Activated naive CD4-positive, alpha-beta T cell treated with anti-CD3 and anti-CD28 coated beads, Interleukin-2, amount 50 U/mL, for 24 hours (primary cell): Measurements from ENCODE around the gene KRTAP6-2.

Experiments
- H3K27ac Mint-ChIP-seq: one replicate; pipeline ENCODE4 v1.8.0; 2021; ENCODE audit warnings: mild to moderate bottlenecking, mixed read lengths
- H3K27me3 Mint-ChIP-seq: one replicate; pipeline ENCODE4 v1.8.0; 2021; ENCODE audit warnings: mixed read lengths
- H3K36me3 Mint-ChIP-seq: one replicate; pipeline ENCODE4 v1.8.0; 2021; ENCODE audit warnings: mixed read lengths
- H3K4me1 Mint-ChIP-seq: one replicate; pipeline ENCODE4 v1.8.0; 2021; ENCODE audit warnings: mixed read lengths
- H3K4me3 Mint-ChIP-seq: one replicate; pipeline ENCODE4 v1.8.0; 2021; ENCODE audit warnings: mild to moderate bottlenecking, mixed read lengths
- H3K9me3 Mint-ChIP-seq: one replicate; pipeline ENCODE4 v1.8.0; 2021; ENCODE audit warnings: mixed read lengths

The KRTAP6-2 gene, protein sequence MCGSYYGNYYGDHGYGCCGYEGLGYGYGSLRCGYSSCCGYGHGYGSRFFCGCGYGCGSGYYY

DNA sequence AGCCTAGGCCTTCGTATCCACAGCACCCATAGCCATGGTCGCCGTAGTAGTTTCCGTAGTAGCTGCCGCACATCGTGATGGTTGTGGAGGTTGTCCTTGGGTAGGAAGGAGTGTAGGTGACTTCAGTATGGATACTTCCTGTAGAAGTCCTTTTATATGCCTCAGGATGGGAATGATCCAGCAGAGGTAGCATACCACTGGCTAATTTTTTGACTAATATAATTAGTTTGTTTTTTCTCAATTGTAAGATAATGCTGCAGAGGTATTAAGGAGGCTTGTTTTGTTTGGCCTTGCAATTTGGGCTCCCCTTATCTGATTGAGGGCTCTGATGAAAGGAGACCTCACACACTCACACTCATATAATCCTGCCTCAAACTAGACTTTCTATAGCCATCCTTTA, at the start of gene KRTAP6-2:
Gene KRTAP6-2 (minus strand): TSS at position 101 of the 400 bp plus-strand sequence. CDS start 28 bp downstream, at position 73.
- Mint-ChIP-seq H3K4me1 (no peaks in the 10 kb centered on the region), H3K27me3 (no peaks in the 10 kb centered on the region), H3K27ac (no peak within 1 kb of the TSS), H3K4me3 (no peak within 1 kb of the TSS), H3K36me3 (no peaks in the 10 kb centered on the region), H3K9me3 (peaks cover 6% of the 10 kb centered on the region)

DNA sequence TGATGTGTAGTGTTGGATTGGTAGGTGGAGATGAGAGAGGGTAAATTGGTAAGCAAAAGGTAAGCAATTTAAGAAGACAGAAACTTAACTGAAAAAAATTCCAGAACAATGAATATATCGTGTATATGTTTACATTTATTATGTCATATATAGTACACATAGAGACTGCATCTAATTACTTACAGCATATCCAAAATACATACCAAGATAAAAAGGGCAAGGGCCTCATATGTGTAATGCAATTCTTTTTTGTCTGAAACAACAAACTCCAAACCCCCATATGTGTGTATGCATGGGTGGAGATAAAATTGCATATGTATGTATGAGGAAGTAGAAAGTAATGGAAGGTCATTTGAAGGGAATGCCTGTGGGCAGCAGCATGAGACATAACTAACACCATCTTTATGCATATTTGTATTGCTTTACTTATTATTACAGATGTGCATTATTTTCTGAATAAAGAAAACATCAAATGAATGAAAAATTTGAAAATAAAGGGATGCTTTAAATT, 48.3 kb upstream of the KRTAP6-2 start:
- H3K36me3 Mint-ChIP-seq, result no peaks in the 10 kb centered on the region
- no peak overlapping the region for H3K4me3 Mint-ChIP-seq
- H3K27ac Mint-ChIP-seq, result no peak overlapping the region
- H3K9me3 Mint-ChIP-seq, result no peaks in the 10 kb centered on the region
- peaks cover 3% of the 10 kb centered on the region for H3K27me3 Mint-ChIP-seq
- no peaks in the 10 kb centered on the region for H3K4me1 Mint-ChIP-seq

DNA sequence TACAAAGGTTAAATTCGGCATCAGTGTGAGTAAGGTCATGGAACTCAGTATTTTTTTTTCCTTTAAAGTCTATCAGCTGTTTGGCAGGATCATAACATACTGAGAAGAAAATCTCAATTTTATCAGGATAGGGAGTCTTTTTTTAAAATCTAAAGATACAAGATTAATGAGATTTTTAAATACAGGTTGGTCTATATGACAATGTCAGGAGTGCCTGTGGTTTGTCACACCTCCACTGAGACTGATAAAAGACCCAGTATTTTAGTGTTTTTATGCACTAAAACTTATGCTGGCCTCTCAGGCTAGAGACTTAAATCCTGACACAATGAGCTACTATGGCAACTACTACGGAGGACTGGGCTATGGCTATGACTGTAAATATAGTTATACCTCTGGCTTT, 43.9 kb upstream of the KRTAP6-2 start, which contains the start of gene KRTAP20-3:
Gene KRTAP20-3 (plus strand): TSS at position 301 of the 400 bp plus-strand sequence.
- Mint-ChIP-seq H3K4me3 (no peak within 1 kb of the TSS), H3K4me1 (no peaks in the 10 kb centered on the region), H3K36me3 (no peaks in the 10 kb centered on the region), H3K27me3 (peaks cover 6% of the 10 kb centered on the region), H3K27ac (no peak within 1 kb of the TSS), H3K9me3 (no peaks in the 10 kb centered on the region)

DNA sequence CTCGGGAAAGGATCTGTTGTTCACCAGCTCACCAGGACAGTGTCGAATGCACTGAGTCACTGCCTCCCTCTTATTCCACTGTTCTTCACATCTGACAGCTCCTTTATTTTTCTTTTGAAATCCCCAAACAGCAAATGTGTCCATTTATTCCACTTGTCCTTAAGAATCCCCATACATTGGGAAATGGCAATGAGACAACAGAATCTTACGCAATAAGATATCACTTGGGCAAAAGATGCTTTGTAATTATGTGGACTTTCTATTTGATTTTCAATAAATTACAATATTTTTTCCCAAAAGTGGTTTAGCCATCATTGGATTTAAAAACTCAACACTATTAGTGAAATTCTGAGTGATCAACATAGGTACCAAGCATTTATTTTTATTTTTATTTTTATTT, 40.0 kb upstream of the KRTAP6-2 start:
- H3K9me3 Mint-ChIP-seq, result no peaks in the 10 kb centered on the region

DNA sequence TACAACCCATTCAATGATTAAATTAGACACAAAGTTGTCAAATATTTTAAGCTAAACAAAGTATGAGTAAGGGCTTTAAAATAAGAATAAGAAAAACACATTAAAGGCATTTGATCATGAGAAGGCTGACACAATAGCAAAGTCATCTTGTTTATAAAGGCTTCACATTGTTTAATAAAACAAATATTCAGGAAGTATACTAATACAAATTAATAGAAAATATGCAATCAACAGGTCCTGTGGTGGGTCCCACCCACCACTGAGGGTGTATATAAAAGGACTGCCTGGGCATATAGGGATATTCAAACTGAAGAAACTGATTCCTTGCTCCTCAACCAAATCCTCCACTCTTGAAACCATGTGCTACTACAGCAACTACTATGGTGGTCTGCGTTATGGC, 36.2 kb upstream of the KRTAP6-2 start, which contains the start of gene KRTAP20-2:
Gene KRTAP20-2 (plus strand): TSS at position 301 of the 400 bp plus-strand sequence. CDS start 58 bp downstream, at position 359.
- Mint-ChIP-seq H3K4me1 (no peaks in the 10 kb centered on the region), H3K4me3 (no peak within 1 kb of the TSS), H3K27me3 (no peaks in the 10 kb centered on the region), H3K9me3 (no peaks in the 10 kb centered on the region), H3K27ac (no peak within 1 kb of the TSS), H3K36me3 (no peaks in the 10 kb centered on the region)

More for the DNA sequence above, 40.0 kb upstream of the KRTAP6-2 start:
- H3K4me3 Mint-ChIP-seq, result no peak overlapping the region
- H3K27me3 Mint-ChIP-seq, result peaks cover 3% of the 10 kb centered on the region
- no peaks in the 10 kb centered on the region for H3K4me1 Mint-ChIP-seq
- H3K36me3 Mint-ChIP-seq, result no peaks in the 10 kb centered on the region
- H3K27ac Mint-ChIP-seq, result no peak overlapping the region

DNA sequence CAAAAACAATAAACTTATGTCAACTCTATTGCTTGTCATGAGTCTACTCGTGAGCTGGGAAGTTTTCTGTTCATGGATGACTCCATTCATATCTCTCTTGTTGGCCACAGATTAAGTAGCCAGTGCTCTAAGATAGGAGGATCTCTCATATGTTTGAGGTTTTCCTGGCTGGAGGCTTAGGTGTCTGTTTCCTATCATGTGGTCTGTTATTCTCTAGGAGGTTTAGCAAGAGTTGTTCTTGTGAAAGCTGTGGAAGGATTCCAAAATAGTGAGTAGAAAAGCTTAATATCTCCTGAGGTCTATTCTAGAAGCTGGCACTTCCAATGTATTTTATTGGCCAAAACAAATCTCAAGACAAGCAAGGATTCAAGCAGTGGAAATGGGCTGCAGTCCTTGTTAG, 30.5 kb upstream of the KRTAP6-2 start:
- Mint-ChIP-seq H3K27me3 (no peaks in the 10 kb centered on the region), H3K9me3 (no peaks in the 10 kb centered on the region), H3K4me1 (no peaks in the 10 kb centered on the region), H3K27ac (no peak overlapping the region), H3K36me3 (no peaks in the 10 kb centered on the region), H3K4me3 (no peak overlapping the region)

DNA sequence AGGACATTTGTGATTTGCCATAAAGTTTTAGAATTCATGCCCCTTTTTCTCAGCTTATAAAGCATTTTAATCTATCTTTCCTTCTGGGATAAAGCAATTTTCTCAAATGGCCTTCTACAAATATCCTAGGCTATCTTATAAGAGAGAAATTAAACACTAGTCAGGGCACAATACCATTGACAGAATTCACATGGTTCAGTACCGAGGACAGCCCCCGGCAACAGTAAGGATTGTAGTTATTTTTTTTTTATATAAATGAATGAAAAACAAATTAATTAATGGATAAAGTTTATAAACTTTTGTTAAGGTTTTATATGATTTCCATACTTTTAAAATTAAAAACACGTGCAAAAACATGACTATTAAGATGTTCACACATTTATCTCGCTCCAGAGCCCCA, 29.4 kb upstream of the KRTAP6-2 start:
- H3K4me3 Mint-ChIP-seq, result no peak overlapping the region
- H3K36me3 Mint-ChIP-seq, result no peaks in the 10 kb centered on the region
- no peaks in the 10 kb centered on the region for H3K27me3 Mint-ChIP-seq
- no peak overlapping the region for H3K27ac Mint-ChIP-seq
- H3K9me3 Mint-ChIP-seq, result no peaks in the 10 kb centered on the region
- H3K4me1 Mint-ChIP-seq, result no peaks in the 10 kb centered on the region

DNA sequence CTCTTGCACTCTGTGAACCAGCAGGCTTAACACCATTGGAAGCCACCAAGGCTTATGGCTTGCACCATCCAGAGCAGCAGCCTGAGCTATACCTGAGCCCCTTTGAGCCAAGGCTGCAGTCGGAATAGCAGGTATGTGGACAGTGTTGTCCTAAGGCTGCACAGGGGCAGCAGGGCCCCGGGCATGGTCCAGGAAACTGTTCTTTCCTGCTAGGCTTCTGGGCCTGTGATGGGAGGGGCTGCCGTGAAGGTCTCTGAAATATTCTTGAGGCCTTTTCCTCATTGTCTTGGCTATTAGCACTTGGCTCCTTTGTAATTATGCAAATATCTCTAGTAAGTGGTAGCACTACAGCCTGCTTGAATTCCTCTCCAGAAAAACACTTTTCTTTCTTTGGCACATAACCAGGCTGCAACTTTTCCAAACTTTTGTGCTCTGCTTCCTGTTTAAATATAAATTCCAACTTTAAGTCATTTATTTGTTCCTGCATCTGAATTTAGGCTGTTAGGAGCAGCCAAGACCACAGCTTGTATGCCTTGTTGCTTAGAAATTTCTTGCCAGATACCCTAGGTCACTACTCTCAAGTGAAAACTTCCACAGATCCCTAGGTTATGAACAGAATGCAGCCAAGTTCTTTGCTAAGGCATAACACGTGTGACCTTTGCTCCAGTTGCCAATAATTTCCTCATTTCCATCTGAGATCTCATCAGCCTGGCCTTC, 26.9 kb upstream of the KRTAP6-2 start:
- Mint-ChIP-seq H3K4me3 (no peak overlapping the region), H3K36me3 (no peaks in the 10 kb centered on the region), H3K9me3 (no peaks in the 10 kb centered on the region), H3K27ac (no peak overlapping the region), H3K27me3 (no peaks in the 10 kb centered on the region), H3K4me1 (no peaks in the 10 kb centered on the region)

DNA sequence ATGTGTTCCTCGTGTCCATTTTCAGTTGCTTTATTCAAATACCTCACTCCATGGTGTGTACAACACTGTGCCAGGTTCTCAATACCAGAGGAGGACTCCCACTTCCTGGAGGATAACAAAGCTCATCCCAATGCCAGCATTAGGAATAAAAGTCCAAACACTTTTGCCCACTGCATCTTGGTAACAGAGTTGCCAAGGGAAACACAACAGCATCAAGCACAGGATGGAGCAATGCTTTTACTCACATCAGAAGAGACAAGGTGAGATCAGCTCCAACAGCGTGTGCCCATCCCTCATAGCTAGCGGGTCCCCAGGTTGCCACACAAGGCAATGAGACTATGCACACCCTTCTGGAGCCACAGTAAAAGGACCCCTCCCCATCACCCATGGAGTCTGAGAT, 24.7 kb upstream of the KRTAP6-2 start:
- Mint-ChIP-seq H3K9me3 (peaks cover 4% of the 10 kb centered on the region), H3K4me1 (no peaks in the 10 kb centered on the region), H3K27ac (no peak overlapping the region), H3K36me3 (no peaks in the 10 kb centered on the region), H3K4me3 (no peak overlapping the region), H3K27me3 (peaks cover 2% of the 10 kb centered on the region)

DNA sequence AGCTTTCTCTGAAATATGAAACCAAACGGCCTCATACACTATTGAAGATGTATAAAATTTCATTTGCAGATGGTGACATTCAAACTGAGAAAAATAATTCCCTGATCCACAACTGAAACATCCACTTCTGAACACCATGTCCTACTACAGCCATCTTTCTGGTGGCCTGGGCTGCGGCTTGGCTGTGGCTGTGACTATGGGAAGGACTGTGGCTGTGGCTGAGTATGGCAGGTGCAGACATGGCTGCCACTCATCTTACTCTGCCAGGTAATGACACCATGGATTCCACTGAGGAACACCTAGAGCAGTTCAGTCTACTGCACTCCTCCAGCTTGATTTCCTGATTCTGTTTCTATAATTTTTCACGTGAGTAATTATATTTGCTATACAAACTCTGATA, 21.8 kb upstream of the KRTAP6-2 start, which contains the start of gene KRTAP20-4:
Gene KRTAP20-4 (plus strand): TSS at position 106 of the 400 bp plus-strand sequence.
- Mint-ChIP-seq H3K4me1 (no peaks in the 10 kb centered on the region), H3K4me3 (no peak within 1 kb of the TSS), H3K27me3 (peaks cover 2% of the 10 kb centered on the region), H3K9me3 (peaks cover 9% of the 10 kb centered on the region), H3K36me3 (no peaks in the 10 kb centered on the region), H3K27ac (no peak within 1 kb of the TSS)

DNA sequence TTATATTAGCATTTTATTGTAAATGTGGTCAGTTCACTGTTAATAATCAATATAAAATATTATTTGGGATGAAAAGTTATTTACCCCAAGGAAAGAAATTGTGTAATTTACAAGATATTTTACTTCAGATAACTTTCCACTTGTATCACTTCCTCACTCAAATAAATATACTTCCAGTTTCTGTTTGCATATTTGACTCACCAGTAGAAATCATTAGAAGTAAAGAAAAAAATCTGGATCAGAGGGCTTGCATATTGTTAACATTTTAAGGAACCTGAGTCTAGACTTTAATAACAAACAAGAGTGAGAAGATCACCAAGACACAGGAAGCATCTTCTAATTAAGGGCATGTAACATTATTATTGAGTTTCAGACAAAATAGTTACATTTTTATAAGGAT, 21.4 kb upstream of the KRTAP6-2 start:
- Mint-ChIP-seq H3K27ac (no peak overlapping the region), H3K27me3 (peaks cover 2% of the 10 kb centered on the region), H3K9me3 (peaks cover 9% of the 10 kb centered on the region), H3K4me1 (no peaks in the 10 kb centered on the region), H3K4me3 (no peak overlapping the region), H3K36me3 (no peaks in the 10 kb centered on the region)

DNA sequence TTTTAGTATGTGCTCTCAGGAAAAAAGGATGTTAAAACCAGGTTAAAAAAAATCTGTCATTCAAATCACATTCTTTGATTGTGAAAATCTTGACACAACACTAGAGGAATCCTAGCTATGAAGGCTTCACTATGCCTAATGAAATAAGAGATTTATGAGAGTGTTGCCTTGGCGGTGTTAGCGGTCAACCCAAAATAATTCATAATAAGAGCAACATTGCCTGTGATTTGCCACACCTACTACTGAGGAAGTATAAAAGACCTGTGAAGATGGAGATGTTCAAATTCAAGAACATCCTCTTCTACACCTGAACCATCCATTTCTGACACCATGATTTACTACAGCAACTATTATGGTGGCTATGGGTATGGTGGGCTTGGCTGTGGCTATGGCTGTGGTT, 17.4 kb upstream of the KRTAP6-2 start, which contains the start of gene KRTAP20-1:
Gene KRTAP20-1 (plus strand): TSS at position 301 of the 400 bp plus-strand sequence. CDS start 30 bp downstream, at position 331.
- no peak within 1 kb of the TSS for H3K27ac Mint-ChIP-seq
- no peaks in the 10 kb centered on the region for H3K36me3 Mint-ChIP-seq
- H3K4me1 Mint-ChIP-seq, result no peaks in the 10 kb centered on the region
- peaks cover 2% of the 10 kb centered on the region for H3K27me3 Mint-ChIP-seq
- H3K9me3 Mint-ChIP-seq, result peaks cover 9% of the 10 kb centered on the region
- H3K4me3 Mint-ChIP-seq, result no peak within 1 kb of the TSS

DNA sequence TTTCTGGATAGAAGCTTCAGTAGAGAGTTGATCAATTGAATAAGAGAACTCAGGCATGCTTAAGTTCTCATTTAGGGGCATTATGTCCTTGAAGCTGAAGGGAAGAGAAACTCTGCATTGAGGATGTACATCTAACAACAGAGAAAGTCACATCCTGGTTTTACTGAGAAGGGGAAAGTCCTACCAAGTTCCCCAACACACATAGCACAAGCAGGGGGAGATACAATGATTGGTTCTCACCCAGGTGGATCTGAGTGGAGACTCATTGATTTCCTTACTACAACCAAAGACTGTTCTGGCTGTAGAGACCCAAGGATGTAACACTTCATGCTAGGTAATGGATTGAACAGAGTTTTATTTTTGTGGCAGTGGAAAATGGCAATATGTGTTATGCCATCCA, 16.5 kb upstream of the KRTAP6-2 start:
- H3K27ac Mint-ChIP-seq, result no peak overlapping the region
- H3K9me3 Mint-ChIP-seq, result peaks cover 9% of the 10 kb centered on the region
- peaks cover 1% of the 10 kb centered on the region for H3K27me3 Mint-ChIP-seq
- no peaks in the 10 kb centered on the region for H3K4me1 Mint-ChIP-seq
- no peak overlapping the region for H3K4me3 Mint-ChIP-seq
- H3K36me3 Mint-ChIP-seq, result no peaks in the 10 kb centered on the region

DNA sequence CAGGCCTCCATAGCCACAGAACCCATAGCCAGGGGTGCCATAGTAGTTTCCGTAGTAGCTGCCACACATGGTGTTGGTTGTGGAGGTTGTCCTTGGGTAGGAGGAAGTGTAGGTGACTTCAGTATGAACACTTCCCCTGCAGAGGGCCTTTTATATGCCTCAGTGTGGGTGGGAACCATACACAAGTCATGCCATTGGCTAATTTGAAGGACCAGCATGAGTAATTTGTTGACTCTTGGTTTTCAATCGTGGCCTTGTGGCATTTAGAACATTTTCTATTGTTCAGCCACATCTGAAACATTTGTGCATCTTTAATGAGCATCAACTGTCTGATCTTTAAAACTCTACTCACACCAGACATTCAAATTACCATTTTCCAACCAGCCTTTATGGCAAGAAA, 15.1 kb upstream of the KRTAP6-2 start, which contains the start of gene KRTAP6-1:
Gene KRTAP6-1 (minus strand): TSS at position 95 of the 400 bp plus-strand sequence. CDS start 26 bp downstream, at position 69.
- Mint-ChIP-seq H3K9me3 (peaks cover 9% of the 10 kb centered on the region), H3K4me3 (no peak within 1 kb of the TSS), H3K27ac (no peak within 1 kb of the TSS), H3K27me3 (no peaks in the 10 kb centered on the region), H3K4me1 (no peaks in the 10 kb centered on the region), H3K36me3 (no peaks in the 10 kb centered on the region)

DNA sequence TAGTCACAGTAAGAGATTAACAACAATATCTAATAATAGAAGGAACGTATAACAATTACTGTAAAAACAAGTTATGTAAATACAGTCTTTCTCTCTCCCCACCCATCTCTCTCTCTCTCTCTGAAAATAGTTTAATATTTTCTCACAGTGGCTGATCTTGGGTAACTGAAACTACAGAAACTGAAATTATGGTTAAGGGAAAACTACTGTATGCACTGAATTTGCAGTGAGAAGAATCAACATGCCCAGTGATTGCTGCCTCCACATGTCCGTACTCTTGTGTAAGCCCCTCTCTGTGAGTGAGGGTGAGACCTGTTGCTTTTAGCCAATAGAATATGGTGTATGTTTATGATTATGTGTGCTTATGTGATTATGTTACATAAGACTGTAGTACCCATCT, 13.4 kb upstream of the KRTAP6-2 start:
- Mint-ChIP-seq H3K4me3 (no peak overlapping the region), H3K36me3 (no peaks in the 10 kb centered on the region), H3K27me3 (peaks cover 2% of the 10 kb centered on the region), H3K4me1 (no peaks in the 10 kb centered on the region), H3K9me3 (peaks cover 2% of the 10 kb centered on the region), H3K27ac (no peak overlapping the region)

DNA sequence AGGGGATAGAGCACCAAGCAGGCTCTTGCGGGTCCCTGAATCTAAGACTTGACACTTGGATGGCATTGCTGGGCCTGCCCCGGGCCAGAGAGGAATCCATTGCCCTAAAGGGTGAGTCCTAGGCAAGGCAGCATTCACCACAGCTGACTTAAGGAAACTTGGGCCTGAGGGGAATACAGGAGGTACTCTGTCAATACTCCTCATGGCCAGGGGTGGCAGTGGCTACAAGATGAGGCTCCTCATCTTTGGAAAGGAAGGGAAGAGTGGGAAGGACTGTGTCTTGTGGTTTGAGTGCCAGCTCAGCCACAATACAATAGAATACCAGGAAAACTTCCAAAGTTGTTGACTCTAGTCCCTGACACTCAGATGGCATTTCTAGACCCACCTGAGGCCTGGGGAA, 7.3 kb upstream of the KRTAP6-2 start:
- Mint-ChIP-seq H3K27me3 (peaks cover 2% of the 10 kb centered on the region), H3K4me1 (no peaks in the 10 kb centered on the region), H3K36me3 (no peaks in the 10 kb centered on the region), H3K4me3 (no peak overlapping the region), H3K9me3 (peaks cover 6% of the 10 kb centered on the region), H3K27ac (no peak overlapping the region)
